IPS DF 19.7 (cell line): ENCODE data around the gene RPL13A.
"Not testable (repeated sequence)": the region's sequence is repeated elsewhere in the genome, so short reads cannot be mapped to it uniquely, and the experiment has no call there.

Experiments
- DNase-seq: peaks from one replicate; pipeline ENCODE4 v3.0.0-alpha.2; 2013; ENCODE audit warnings: low read depth, low spot score

The RPL13A gene

DNA sequence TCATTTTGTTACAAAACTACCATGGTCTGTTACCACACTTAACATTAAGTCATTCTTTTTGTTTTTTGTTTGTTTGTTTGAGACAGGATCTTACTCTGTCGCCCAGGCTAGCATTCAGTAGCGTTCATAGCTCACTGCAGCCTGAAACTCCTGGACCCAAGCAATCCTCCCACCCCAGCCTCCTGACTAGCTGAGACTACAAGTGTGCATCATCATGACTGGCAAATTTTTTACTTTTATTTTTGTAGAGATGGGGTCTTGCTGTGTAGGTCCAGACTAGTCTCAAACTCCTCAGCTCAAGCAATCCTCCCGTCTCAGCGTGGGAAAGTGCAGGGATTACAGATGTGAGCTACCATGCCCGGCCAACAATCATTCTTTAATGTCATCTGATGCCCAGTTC lies 31.1 kb upstream of the RPL13A start:
- DNase-seq: no peak

DNA sequence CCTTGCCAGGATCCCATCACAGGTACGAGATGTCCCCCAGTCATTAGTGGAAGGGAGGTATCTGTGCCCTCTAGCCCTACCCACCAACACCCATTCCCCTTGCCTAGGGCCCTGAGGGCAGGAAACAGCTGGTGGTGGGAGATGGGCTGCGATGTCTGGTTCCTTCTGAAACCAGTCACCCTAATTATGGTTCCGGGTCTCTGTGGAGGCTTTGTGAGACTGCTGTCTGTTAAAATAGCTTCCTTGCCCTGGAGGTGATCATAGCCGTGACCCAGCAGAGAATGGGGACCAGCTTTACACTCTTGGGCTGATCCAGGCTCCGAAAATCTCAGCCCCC lies 28.9 kb upstream of the RPL13A start:
- no peak for DNase-seq

DNA sequence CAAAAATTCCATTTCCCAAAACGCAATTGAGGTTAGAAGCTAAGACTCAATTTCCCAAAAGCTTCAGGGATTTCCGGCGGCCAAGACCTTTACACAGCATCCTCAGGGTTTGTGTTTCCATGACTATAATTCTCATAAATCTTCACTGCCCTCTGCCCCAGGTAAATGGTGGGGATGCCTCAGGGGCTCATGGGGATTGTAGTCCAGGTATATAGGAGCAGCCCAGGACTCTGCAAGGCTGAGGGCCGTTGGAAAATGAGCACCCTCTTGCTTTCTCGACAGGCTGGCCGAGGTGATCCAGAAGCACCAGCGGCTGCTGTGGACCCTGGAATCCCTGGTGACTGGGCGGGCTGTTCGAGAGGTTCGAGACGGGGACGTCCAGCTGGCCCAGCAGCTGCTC lies 28.0 kb upstream of the RPL13A start:
- no peak for DNase-seq

DNA sequence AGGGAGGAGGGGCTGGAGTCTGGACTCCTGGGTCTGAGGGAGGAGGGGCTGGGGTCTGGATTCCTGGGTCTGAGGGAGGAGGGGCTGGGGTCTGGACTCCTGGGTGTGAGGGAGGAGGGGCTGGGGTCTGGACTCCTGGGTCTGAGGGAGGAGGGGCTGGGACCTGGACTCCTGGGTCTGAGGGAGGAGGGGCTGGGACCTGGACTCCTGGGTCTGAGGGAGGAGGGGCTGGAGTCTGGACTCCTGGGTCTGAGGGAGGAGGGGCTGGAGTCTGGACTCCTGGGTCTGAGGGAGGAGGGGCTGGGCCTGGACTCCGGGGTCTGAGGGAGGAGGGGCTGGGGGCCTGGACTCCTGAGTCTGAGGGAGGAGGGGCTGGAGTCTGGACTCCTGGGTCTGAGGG lies 26.3 kb upstream of the RPL13A start:
- not testable (repeated sequence) for DNase-seq

DNA sequence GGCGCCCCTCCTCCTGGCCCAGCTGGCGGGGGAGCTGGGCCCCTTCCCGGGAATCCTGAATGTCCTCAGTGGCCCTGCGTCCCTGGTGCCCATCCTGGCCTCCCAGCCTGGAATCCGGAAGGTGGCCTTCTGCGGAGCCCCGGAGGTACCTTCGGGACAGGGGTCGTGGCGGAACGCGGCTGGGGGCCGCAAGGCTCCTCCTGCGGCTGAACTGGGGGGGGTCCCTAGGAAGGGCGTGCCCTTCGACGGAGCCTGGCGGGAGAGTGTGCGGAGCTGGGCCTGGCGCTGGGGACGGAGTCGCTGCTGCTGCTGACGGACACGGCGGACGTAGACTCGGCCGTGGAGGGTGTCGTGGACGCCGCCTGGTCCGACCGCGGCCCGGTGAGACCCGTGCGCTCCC lies 25.8 kb upstream of the RPL13A start:
- no peak for DNase-seq

DNA sequence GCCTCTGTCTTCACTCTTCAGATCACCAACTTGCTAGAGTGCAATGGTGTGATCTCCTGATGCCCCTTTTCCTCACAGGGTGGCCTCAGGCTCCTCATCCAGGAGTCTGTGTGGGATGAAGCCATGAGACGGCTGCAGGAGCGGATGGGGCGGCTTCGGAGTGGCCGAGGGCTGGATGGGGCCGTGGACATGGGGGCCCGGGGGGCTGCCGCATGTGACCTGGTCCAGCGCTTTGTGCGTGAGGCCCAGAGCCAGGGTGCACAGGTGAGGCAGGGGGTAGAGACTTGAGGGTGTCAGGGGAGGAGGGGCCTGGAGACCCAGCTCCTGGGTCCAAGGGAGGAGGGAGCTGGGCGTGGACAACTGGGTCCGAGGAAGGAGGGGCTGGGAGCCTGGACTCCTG lies 24.9 kb upstream of the RPL13A start:
- DNase-seq: no peak

DNA sequence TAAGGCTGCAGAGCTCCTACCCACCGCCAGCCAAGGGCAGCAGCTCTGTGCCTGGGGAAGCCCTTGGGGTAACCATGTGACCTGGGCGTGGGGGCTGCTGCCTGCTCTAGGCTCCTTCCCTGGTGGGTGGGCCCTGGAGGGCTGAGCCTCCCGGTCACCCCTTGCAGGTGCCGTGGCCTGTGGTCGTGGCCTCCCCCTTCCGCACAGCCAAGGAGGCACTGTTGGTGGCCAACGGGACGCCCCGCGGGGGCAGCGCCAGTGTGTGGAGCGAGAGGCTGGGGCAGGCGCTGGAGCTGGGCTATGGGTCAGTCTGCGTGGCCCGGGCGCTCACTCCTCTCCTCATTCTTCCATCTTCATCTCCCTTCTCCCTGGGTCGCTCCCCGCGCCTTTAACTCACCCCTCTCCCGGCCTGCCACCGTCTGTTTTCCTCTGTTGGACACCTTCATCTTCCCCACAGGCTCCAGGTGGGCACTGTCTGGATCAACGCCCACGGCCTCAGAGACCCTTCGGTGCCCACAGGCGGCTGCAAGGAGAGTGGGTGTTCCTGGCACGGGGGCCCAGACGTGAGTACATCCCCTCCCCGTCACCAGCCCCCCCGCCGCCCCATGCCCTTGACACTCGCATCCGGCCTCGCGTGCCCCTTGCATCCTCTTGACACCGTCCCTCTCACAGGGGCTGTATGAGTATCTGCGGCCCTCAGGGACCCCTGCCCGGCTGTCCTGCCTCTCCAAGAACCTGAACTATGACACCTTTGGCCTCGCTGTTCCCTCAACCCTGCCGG lies 23.3 kb upstream of the RPL13A start:
- no peak for DNase-seq

DNA sequence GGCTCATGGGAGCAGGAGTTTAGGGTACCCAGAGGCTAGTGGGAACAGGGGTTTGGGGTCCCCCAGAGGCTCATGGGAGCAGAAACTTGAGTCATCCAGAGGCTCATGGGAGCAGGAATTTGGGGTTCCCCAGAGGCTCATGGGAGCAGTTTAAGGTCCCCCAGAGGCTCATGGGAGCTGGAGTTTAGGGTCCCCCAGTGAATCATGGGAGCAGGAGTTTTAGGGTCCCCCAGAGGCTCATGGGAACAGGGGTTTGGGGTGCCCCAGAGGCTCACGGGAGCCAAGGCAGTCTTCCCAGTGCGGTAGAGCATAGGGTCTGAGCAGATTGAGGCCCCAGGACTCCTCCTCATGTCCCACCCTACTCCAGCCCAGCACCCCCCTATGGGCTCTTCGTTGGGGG lies 22.0 kb upstream of the RPL13A start:
- no peak for DNase-seq

DNA sequence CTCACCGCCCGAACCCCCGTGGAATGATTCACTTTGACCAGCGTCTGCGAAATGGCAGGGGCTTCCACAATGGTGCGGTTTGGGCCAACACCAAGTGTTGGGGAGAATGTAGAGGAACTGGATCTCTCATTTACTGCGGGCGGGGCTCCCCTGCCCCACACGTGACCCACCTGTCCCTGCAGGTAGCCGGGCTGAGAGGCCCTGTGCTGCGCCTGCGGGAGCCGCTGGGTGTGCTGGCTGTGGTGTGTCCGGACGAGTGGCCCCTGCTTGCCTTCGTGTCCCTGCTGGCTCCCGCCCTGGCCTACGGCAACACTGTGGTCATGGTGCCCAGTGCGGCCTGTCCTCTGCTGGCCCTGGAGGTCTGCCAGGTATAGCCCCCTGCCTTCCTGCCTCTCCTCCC lies 19.2 kb upstream of the RPL13A start:
- no peak for DNase-seq

DNA sequence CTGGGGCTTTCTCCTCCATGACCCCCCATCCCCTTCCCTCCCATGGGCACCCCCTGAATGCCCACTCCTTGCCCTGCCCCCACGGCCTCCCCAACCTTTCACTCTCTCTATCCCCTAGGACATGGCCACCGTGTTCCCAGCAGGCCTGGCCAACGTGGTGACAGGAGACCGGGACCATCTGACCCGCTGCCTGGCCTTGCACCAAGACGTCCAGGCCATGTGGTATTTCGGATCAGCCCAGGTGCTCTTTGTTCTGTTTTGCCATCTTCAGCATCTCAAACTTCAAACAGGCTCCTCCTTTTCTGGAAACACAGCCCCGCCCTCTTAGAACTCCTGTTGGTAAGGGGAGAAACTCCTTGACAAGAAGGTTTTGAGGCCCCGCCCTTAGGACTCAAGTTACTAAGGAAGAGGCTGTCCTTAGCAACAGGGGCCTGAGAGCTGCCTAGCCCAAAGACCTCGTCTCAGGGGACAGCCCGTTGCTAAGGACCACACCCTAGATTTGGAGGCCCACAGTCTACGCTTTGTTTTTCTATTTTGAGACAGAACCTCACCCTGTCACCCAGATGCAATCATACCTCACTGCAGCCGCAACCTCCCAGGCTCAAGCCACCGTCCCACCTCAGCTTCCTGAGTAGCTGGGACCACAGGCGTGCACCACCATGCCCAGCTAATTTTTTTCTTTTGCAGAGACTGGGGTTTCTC lies 18.5 kb upstream of the RPL13A start:
- peak; percentile 90 for DNase-seq

DNA sequence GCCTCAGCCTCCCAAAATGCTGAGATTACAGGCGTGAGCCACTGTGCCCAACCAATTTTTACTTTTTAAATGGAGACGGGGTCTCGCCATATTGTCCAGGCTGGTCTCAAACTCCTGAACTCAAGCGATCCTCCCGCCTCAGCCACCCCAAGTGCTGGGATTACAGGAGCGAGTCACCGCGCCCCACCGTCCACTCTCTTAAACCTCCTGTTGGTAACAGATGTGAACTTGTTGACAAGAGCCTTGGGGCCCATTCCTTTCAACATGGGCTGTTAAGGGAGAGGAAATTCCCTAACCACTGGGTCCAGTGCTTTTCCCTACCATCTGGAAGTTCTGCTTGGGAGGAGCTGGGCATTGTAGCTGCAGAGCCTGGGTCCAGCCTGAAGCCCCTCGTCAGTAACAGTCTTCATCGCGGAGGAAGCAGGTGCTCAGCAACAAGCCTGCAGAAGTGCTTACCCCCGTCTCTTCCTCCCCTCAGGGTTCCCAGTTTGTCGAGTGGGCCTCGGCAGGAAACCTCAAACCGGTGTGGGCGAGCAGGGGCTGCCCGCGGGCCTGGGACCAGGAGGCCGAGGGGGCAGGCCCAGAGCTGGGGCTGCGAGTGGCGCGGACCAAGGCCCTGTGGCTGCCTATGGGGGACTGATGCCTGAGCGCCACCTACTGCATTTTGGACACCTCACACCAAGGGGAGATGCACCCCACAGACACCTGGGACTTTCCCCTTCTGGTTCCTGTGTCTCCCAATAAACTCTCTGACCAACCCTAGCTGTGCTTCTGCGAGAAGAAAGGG lies 17.4 kb upstream of the RPL13A start:
- no peak for DNase-seq

DNA sequence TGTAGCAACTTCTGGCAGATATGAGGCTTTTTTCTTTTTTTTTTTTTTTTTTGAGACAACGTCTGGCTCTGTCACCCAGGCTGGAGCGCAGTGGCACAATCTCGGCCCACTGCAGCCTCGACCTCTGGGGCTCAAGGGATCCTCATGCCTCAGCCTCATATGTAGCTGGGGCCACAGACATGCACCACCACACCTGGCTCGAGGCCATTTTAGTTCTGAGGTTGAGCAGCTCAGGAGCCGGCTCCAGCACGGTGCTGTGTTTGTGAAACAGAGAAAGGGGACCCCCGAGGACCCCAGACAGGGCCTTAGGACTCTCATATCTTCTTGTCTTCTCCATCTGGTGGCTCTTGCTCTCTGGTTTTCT lies 16.8 kb upstream of the RPL13A start:
- no peak for DNase-seq

DNA sequence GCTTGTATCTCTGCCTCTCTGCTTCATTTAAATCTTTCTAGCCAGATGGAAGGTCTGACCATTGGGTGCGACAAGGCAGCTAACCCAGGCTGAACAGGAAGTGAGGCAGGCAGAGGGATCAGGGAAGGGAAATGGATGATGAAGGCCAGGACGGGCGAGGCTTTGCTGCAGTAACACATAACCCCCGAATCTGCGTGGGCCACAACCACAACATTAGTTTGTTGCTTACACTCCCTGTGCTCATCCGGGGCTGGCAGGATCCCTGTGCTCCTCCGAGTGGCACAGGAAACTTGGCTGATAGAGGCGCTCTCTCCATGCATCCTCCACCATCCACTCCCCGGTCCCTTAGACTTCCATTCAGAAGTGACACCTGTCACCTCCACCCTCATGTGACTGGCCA lies 14.5 kb upstream of the RPL13A start:
- no peak for DNase-seq

DNA sequence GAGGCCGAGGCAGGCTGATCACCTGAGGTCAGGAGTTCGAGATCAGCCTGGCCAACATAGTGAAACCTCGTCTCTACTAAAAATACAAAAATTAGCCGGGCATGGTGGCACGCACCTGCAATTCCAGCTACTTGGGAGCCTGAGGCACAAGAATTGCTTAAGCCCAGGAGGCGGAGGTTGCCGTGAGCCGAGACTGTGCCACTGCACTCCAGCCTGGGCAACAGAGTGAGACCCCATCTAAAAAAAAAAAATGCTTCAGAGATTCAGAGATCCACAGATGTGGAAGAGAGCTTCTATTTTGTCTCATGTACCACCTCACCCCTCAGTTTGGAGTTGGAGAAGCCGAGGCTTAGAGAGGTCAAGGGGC lies 13.9 kb upstream of the RPL13A start:
- DNase-seq: not testable (repeated sequence)

DNA sequence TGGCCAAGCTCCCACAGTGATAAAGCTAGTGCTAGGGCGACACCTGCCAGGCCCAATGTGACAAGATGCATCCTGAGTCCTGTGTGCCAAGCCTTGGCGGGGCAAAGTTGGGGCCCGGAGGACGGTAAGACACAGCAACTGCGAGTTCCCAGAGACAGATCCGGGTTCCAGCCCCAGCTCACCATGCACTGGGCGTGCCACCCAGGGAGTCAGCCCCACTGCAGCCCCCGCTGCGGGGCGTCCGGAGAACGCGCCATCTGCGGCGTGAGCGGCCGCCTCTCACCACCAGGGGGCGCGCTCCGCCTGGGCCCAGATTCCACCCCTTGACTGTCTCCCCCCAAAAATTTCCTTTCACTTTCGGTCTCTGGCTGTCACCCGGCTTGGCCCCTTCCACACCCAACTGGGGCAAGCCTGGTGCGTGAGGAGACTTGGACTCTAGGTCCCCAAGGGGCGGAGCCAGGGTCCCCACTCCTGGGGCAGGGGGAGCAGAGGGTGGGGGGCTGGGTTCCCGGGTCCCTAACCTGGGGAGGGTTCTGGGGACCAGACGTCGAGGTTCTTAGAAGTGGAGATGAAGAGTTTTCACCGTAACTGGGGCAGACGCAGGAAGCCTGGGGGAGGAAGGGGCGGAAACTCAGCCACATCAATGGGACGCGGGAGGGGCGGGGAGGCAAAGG lies 13.4 kb upstream of the RPL13A start, which contains the start of gene FLT3LG:
Gene FLT3LG, plus strand, starts transcription at position 348 of the 674 bp plus-strand sequence. CDS start 425 bp downstream, outside the sequence.
- no peak for DNase-seq

DNA sequence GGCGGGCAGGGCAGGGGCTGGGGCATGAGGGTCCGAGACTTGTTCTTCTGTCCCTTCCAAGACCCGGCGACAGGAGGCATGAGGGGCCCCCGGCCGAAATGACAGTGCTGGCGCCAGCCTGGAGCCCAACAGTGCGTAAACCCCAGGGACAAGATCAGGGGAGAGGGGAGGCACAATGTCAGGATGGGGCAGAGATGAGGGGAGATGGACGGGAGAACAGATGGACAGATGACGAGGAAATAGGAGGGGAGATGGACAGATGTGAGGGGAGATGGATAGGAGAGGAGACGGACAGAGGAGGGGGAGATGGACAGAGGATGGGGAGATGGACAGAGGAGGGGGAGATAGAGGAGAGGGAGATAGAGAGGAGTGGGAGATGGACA lies 12.9 kb upstream of the RPL13A start:
- no peak for DNase-seq

DNA sequence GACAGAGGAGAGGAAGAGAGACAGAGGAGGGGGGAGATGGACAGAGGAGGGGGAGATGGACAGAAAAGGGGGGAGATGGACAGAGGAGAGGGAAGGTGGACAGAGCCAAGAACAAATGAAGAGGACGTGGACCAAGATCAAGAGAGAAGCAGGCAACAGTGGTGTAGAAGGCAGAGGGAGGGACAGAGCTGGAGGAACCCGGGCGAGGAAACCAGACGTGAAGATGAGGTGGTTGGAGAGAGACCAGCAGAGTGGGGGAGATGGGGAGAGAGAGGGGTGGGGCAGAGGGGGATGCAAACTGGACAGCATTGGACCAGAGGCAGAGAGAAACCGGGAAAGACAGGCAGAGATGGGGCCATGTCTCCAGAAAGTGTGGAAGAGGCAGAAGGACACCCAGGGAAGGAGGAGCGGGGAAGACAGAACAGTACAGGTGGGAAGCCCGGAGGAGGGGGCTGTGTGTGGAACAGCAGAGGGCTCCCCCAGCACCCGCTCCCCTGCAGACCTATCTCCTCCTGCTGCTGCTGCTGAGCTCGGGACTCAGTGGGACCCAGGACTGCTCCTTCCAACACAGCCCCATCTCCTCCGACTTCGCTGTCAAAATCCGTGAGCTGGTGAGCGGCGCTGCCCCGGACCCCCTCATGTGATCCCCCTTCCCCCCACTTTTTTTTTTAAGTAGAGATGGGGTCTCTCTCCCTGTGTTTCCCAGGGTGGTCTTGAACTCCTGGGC lies 12.1 kb upstream of the RPL13A start:
- no peak for DNase-seq

DNA sequence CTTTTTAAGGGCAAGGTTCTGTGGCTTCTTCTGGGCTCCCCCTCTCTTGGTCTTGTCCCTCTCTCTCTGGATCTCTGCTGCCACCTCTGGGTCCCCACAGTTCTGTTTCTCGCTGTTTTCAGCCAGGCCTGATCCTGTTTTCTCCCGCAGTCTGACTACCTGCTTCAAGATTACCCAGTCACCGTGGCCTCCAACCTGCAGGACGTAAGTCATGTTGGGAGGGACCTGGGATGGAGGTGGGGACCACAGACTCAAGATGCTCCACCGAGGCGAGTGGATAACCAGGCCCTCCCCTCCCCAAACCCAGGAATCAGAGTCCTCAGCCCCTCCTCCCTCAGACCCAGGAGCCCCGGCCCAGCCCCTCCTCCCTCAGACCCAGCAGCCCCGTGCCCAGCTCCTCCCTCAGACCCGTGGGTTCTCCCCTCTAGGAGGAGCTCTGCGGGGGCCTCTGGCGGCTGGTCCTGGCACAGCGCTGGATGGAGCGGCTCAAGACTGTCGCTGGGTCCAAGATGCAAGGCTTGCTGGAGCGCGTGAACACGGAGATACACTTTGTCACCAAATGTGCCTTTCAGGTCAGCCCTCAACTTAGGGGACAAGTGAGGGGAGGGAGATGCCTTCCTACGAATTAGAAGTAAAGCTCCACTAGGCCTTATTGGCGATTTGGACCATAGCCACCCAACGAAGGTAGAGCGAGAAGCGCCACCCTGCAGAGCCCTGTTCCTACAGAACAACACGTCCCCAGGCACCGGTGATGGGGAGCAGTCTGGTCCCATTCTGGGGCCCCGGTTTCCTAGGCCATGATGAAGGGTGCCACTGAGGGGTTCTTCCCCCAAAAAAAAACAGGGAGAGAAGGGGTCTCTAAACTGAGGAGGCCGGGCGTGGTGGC lies 11.2 kb upstream of the RPL13A start:
- no peak for DNase-seq

DNA sequence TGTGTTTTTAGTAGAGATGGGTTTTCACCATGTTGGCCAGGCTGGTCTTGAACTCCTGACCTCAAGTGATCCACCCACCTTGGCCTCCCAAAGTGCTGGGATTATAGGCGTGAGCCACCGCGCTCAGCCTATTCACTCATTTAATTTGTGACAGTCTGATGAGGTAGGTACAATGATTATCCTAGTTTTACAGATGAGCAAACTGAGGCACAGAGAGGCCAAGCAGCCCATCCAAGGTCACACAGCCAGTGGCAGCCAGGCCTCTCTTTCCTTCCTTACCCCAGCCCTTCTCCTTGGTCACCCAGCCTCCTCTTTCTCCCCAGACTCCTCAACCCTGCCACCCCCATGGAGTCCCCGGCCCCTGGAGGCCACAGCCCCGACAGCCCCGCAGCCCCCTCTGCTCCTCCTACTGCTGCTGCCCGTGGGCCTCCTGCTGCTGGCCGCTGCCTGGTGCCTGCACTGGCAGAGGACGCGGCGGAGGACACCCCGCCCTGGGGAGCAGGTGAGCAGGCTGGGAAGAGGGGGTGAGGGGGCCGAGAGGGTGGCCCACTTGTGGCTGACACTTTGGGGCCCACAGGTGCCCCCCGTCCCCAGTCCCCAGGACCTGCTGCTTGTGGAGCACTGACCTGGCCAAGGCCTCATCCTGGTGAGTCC lies 7.3 kb upstream of the RPL13A start:
- DNase-seq: no peak
